Cardiac fibroblast (primary cell): ENCODE results near the gene COMT.

Experiments used
- DNase-seq, 2 donors: peaks; one replicate each; pipeline versions ENCODE4 v3.0.0 to v3.0.0-alpha.2; 2010; ENCODE audit warnings: low read depth in 2 of 2
- H3K4me3 ChIP-seq, 2 donors: replicated peaks in 1 of 2; 1 replicate in 1 of 2; 2 replicates in 1 of 2; pipeline ENCODE4 v1.5.1; 2011; ENCODE audit warnings: low read depth in 2 of 2, low read length in 2 of 2, mild to moderate bottlenecking in 2 of 2, moderate library complexity in 1 of 2
- CTCF ChIP-seq: IDR thresholded peaks from one replicate; pipeline ENCODE4 v1.5.1; 2011; ENCODE audit warnings: low read depth, mild to moderate bottlenecking, low read length, inconsistent platforms

The COMT gene

GRCh38 chr22:19914201-19914943, 27.2 kb upstream of the COMT start:
- H3K4me3 ChIP-seq = no peak overlapping the region
- DNase-seq = no peak
- no peak for TF ChIP-seq CTCF

- no peak for TF ChIP-seq CTCF
- no peak for DNase-seq
- H3K4me3 ChIP-seq = no peak overlapping the region
These were observed 26.2 kb upstream of the COMT start for GRCh38 chr22:19915287-19915954.

GRCh38 chr22:19916006-19916405, 25.6 kb upstream of the COMT start:
- no peak overlapping the region for H3K4me3 ChIP-seq
- no peak for DNase-seq
- no peak for TF ChIP-seq CTCF

GRCh38 chr22:19916941-19917340, 24.6 kb upstream of the COMT start:
- no peak overlapping the region for H3K4me3 ChIP-seq
- no peak for TF ChIP-seq CTCF
- DNase-seq = no peak

- no peak for DNase-seq
- TF ChIP-seq CTCF = no peak
- no peak overlapping the region for H3K4me3 ChIP-seq
These were observed 24.0 kb upstream of the COMT start for GRCh38 chr22:19917389-19918138.

GRCh38 chr22:19918332-19919106, 23.1 kb upstream of the COMT start:
- no peak overlapping the region for H3K4me3 ChIP-seq
- no peak for DNase-seq
- no peak for TF ChIP-seq CTCF
